GM21717 (cell line): Measurements from ENCODE around the gene RBMS1.

Experiments
- ATAC-seq: cut with Tn5 transposase; IDR thresholded peaks from one replicate; pipeline ENCODE4 v1.9.1; 2021; ENCODE audit warnings: mild to moderate bottlenecking, moderate library complexity; ENCODE audit not compliant: unreplicated experiment

The RBMS1 gene

DNA sequence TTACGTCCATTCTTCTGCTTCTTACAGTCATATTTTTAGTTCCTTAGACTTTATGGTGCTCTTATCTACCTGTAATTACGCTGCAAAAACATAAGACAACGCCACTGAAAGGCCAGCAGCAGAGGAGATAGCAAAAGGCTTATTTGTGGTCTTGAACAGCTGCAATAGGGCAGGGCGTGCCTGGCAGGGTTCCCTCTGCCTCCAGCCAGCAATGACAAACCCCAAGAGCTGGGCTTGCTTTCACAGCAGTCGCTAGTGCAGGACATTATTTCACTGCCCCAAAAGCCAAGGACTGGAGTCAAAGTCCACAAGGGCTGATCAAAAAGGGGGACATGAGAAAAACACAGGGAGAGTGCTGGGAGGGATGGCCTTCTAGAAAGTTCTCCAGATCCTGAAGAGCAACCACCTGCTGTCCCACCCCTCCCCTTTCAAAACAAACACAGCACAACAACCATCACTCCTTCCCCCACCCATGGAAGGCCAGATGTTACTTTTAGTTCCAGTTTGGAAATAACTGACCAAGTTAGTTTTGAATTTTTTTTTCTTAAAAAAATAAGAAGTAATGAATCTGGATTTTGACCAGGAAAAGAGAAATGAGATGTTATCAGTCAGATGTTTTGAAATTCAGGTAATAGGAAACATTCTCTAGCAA is 127.8 kb downstream of the RBMS1 start:
- ATAC-seq, result no peak

GRCh38 chr2:160364364-160364763 is 129.2 kb downstream of the RBMS1 start:
- no peak for ATAC-seq

GRCh38 chr2:160363961-160364360 is 129.6 kb downstream of the RBMS1 start:
- ATAC-seq, result no peak

DNA sequence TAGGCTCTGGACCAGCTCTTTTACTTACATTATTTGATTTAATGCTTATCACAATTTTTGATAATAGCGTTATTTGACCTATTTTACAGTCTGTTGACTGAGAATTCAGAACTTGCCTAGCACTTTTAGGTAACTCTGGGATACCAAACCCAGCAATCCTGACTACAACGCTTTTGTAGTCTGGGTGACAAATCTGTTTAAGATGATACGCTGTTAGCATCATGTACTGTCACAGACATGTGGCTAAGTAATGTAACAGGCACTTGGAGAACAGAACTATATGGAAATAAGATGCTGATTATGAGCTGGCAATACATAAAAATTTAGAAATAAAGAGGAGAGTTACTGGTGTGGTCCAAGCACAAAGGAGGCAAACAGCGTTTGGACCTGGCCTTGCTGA is 130.6 kb downstream of the RBMS1 start:
- no peak for ATAC-seq

DNA sequence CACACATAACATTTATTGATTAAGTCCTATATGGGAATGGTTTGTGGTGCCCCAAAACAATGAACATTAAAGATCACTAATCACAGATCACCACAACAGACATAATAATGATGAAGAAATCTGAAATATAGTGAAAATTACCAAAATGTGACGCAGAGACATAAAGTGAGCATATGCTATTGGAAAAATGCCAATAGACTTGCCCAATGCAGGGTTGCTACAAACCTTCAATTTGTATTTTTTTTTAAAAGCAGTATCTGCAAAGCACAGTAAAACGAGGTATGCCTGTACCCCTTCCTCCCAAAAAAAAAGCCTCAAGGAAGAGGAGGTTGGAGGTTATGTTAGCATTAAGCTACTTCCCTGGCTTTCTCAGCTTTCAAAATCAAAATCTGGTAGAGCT is 131.1 kb downstream of the RBMS1 start:
- no peak for ATAC-seq

DNA sequence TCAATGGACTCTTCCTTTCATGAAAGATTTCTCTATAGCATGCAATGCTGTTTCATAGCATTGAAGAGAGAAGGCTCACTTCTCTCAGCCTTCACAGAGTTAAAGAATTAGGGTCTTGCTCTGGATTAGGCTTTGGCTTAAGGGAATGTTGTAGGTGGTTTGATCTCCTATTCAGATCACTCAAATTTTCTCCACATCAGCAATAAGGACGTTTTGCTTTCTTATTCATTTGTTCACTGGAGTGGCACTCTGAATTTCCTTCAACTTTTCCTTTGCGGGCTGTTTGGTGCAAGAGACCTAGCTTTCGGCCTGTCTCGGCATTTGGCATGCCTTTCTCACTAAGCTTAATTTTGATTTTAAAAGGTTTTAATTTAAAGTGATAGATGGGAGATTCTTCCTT is 131.6 kb downstream of the RBMS1 start:
- ATAC-seq, result no peak

DNA sequence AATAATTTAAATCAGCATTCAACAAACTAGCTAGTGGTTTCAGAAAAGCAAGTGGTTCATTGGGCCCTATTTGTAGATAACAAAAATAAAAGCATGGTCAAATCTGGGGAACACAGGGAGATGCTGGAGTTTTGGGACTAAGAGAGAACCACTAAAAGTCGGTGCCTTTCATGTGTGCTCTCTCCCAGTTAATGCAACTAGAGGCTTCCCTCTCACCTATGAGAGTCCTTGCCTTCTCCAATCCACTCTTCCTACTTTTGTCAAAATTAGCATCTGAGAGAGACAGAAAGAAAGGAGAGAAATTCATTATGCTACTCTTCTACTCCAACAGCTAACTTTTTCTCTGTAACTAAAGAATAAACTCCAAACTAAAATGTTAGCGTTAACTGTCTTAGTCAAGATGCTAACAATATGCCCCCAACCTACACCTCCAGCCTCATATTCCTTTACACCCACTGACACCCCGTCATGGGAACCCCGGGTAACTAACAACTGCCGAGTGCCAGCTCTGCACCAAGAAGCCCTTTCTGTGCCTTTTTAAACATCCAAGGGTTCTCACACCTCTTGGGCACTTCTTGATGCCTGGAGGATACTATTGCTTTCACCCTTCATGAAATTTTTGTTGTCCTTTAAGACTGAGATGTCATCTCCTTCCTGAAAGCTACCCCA is 133.4 kb downstream of the RBMS1 start:
- no peak for ATAC-seq

DNA sequence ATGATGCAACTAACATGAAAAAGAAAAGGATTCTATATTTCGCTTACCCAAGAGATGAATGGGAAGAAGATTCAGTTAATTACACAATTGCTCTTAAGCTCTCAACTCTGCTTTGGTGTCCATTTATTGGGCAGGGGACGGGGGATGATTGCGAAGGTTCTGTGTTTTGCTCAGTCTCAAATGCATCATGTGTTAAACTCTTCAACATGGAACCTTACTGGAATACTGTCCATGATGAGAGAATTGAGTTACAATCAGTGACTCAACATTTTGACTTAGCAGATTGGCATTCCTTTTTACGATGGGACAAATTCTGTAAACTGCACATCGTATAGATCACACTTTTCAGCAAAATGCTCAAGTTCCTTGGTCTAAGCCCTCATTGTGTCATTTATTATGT is 135.6 kb downstream of the RBMS1 start:
- no peak for ATAC-seq

DNA sequence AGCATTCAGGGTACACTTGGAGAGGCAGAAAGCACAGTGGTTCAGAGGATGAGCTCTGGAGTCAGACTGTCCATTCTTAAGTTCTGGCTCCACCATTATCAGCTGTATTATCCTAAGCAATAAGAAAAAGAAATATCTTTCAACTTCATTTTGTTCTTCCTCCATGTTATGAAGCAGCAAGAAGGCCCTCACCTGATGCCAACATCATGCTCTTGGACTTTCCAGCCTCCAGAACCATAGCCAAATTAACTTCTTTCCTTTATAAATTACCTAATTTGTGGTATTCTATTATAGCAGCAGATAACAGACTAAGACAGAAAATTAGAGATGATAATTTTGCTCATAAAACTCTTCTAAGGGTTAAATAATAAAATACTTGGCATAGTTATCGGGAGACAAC is 137.1 kb downstream of the RBMS1 start:
- no peak for ATAC-seq

GRCh38 chr2:160355080-160355479 is 138.5 kb downstream of the RBMS1 start:
- ATAC-seq, result no peak

GRCh38 chr2:160354677-160355076 is 138.9 kb downstream of the RBMS1 start:
- ATAC-seq, result no peak

- no peak for ATAC-seq
These were observed 139.8 kb downstream of the RBMS1 start for GRCh38 chr2:160353813-160354212.

GRCh38 chr2:160353166-160353565 is 140.4 kb downstream of the RBMS1 start:
- ATAC-seq, result no peak

DNA sequence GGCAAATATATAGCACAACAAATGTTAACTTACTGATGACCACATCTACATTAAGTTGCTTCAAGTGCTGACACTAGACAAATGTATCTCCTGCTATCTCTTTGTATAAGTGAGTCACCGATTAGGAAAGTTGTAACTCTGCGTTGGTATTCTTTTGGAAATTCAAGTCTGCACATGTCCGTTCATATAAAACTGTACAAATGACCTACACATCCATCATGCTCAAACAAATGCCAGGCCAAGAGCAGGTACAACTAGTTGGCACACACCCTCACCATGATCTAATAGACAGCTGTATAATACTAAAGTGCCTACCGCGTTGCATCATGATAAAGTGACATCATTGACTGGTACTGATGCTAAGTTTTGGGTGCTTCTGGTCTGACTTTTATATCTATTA is 141.1 kb downstream of the RBMS1 start:
- ATAC-seq, result no peak

DNA sequence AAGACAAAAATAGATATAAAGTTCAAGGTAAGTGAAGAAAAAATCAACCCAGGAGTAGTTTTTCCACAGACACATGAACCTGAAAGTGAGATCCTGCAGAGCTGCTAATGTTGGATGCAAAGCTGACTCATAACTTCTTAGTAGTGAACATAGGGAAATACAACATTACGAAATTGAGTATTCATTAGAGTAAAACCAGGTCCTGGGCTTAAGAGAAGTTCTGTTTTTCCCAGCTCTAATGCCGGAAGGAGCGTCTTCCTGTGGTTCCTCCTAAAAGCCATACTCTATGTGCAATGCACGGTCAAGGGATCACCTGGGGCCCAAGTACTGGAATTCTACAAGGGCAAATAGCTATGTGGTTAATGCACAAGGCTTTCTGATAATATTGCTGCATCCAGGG is 141.7 kb downstream of the RBMS1 start:
- no peak for ATAC-seq

- no peak for ATAC-seq
These were observed 144.3 kb downstream of the RBMS1 start for GRCh38 chr2:160349306-160349705.

DNA sequence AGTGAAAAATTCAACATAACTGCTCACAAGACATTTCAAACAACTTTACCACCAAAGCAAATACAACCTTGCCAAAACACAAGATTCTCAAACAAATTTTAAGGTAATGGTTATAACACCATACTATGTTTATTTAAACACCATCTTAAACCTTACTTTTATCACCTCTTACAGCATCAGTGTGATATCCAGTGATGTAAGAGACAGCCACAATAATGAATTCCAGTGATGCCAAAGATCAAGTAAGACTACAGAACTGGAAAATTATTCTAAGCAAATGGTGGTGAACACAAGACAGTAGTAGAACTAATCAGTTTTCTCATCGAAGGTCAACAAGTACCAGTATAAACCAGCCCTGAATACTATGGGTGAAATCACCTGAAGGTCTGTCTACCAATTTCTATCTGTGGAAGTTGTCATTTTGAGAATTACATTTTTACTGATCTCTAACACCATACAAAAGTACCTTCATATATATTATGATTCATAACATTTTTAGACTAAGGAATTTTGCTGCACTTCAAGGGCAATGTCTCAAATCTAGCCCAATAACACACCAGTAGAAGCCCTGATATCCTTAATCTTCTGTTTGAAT is 146.2 kb downstream of the RBMS1 start:
- ATAC-seq, result no peak

- ATAC-seq, result no peak
These were observed 148.4 kb downstream of the RBMS1 start for GRCh38 chr2:160345071-160345764.

DNA sequence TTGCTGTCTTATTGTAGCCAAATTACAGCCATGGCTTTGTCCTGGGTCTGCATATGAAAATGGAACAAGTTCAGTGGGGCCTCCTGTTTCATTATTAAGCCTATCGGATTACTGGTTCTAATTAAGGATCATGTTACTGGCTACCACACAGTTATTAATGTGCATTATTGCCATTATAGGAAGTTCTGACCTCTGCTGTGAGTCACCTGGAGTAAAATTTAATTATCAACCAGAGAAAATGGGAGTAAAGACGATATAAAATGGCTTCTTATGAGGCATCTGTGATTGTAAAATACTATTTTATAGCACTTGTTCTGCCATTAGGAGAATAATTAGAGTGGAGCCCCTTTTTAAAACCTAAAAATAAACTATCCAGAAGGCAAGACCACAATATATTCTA is 150.2 kb downstream of the RBMS1 start:
- ATAC-seq, result no peak

GRCh38 chr2:160339726-160340125 is 153.9 kb downstream of the RBMS1 start:
- no peak for ATAC-seq

DNA sequence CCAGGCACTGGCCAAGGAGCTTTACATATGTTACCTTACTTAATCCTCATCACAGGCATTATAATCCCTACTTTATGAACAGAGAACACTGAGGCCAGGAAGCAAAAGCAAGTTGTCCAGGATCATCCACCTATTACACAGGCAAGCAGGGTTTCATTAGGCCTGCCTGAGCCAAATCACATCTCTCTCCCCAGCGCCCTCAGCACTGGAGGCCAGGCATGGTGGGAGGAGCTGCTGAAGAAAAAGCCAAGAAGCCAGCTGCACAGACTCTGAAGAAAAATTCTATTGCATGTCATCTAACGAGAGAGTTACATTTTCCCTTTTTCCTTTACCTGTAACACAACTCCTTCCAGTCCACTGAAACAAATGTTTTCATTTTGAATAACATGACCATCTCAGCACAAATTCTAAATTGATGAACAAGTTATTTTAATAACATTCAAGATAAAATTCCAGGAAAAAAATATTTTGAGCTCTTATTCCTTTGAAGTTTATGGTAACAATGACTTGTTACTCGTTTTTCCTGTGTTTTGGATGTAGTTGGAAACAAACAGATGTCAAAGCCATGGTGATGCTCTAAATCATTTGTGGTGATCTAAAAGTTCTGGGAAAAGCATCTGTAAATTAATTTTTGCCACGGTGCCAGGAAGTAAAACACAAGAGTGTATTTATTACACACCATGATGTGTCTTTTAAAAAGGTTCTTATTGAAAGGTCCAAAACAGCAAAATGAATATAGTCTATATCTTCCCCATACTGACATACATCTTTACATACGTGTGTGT is 154.5 kb downstream of the RBMS1 start:
- ATAC-seq, result no peak
